GM21717 (cell line): ENCODE measurements around the gene TARP.
"Not testable (repeated sequence)": the region's sequence is repeated elsewhere in the genome, so short reads cannot be mapped to it uniquely, and the experiment has no call there.

ENCODE experiments used
- ATAC-seq: cut with Tn5 transposase; IDR thresholded peaks from one replicate; pipeline ENCODE4 v1.9.1; 2021; ENCODE audit warnings: mild to moderate bottlenecking, moderate library complexity; ENCODE audit not compliant: unreplicated experiment

Gene TARP

GRCh38 chr7:38299275-38299931 lies 26.0 kb upstream of the TARP start:
- ATAC-seq = no peak

GRCh38 chr7:38296059-38296857 lies 22.8 kb upstream of the TARP start:
- ATAC-seq = peak; percentile 76

DNA sequence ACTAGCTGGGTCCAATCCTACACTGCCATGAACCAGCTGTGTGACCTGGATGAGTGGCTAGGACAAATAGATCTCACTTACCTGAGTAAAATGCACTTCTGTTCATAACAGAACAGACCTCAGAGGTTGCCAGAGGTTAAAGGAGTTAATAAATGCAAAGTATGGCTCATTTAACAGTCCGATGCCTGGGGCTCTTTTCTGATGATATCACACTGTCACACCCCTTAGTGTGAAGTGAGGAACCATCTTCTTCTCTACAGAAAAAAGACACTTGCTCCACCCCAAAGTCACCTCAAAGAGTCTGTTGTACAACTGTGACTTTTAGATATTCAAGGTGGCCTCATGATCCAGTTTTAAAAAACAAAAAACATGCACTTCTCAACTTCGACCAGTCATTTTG lies 21.5 kb upstream of the TARP start:
- ATAC-seq = no peak

DNA sequence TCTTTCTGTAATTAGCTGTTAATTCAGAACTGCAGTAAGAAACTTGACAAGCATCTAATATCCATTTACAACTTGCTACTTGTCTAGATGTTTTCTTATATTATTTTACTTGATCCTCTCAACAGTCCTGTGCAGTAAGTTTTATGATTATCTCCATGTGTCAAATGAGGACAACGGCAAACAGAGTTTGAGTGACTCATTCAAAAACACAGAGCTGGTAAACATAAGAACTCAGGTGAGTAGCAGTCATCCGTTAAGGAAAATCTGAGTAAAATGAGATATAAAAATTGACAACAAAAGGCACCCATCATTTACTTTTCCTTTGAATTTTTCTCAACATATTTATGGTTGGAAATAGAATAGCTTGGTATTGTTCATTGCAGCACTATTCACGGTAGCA lies 19.0 kb upstream of the TARP start:
- no peak for ATAC-seq

- ATAC-seq = no peak
Observed at GRCh38 chr7:38291650-38292049, 18.2 kb upstream of the TARP start.

DNA sequence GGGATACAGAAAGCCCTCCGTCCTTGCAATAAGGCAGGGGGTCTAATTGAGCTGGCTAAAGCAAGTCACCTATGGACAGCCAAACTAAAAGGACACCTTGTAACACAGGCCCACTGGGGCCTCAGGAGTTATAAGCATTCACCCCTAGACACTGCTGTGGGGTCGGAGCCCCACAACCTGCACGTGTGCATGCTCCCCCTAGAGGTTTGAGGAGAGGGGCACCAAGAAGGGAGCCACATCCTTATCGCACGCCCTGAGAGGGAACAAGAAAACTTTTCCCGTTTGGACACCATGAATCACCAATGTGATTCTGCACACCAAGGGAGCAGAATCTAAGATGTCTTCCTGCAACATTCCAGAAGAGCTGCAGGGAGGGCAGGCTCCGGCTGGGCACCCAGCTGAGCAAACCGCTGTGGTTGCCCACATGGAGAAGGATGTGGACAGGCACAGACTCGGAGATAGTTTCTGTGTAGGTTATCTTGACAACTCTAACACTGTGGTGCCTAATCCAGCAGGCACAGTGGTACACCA lies 17.7 kb upstream of the TARP start:
- no peak for ATAC-seq

DNA sequence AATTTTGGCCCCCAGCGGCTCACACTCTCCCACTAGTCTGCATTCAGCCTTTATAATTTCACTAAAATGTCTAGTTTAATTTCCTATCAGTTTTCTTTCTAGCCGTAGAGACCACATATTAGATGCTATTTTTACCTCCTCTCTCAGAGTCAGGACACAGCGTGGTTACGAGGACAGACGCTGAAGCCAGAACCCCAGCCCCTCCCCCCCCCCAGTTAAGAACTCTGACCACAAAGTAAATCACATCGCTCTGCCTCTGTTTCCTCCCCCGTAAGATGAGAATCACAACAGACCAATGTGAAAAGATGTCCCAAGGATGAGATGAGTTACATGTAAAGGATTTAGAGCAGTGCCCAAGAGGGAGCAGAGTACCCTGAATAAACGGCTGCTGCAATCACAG lies 11.1 kb upstream of the TARP start:
- no peak for ATAC-seq

GRCh38 chr7:38283809-38284208 lies 10.4 kb upstream of the TARP start:
- ATAC-seq = no peak

- no peak for ATAC-seq
Observed at GRCh38 chr7:38283107-38283506, 9.7 kb upstream of the TARP start.

DNA sequence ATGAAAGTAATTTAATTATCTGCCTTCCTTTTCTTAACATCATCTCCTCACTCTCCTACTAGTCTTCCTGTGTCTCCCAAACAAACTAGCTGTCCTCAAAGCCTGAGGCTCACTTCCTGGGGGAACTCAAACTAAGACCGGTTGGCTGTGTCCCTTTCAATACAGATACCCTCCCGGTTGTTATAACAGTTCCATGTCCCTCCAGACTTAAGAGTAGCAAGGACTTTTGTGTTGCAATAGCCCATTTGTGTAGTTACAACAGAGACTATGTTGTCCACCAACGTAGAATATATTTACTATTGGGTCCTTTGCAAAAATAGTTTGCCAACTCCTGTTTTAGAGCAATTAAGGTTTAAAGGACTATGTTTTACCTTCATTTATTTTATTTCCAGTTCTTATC lies 8.6 kb upstream of the TARP start:
- no peak for ATAC-seq

DNA sequence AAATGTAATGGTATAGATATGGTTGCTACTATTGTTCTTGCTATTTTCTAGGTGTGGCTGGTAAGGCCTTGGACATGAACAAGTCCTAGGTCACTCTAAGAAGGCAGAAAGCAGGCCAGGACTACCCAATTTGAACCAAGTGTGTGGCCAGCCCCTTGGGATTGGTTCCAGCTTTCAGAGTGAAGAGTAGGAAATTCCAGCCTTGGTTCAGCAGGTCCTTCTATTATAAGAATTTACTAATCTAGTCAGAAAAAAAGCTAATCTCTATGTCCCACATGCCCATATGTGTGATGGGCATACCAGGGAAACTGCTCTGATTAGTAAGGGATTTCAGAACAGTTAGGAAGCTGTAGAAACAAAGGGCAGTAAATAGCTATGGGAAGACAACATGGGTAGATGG lies 7.8 kb upstream of the TARP start:
- ATAC-seq = no peak

GRCh38 chr7:38280707-38281106 lies 7.3 kb upstream of the TARP start:
- no peak for ATAC-seq

GRCh38 chr7:38280000-38280399 lies 6.6 kb upstream of the TARP start:
- no peak for ATAC-seq

- ATAC-seq = no peak
Observed at GRCh38 chr7:38276096-38276877, 2.9 kb upstream of the TARP start.

GRCh38 chr7:38274927-38275620 lies 1.6 kb upstream of the TARP start:
- ATAC-seq = no peak

DNA sequence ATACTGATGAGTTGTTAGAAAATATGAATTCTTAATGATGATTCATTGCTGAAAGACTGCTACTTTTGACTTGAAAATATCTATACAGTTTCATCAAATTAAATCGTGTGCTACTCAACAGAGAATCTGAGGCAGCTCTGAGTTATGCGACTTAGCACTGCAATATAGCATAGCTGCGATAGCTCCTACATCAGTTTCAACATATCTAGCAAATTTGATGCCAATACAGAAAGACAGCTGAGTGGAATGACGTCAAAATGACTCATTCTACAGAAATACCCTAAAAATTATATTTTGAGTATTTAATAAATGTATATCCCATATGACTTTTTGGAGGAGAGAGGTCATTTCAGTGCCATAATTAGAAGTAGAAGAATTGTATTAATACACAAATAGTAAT lies 1.1 kb upstream of the TARP start:
- no peak for ATAC-seq

GRCh38 chr7:38270405-38270804 lies 3.0 kb downstream of the TARP start:
- ATAC-seq = not testable (repeated sequence)

DNA sequence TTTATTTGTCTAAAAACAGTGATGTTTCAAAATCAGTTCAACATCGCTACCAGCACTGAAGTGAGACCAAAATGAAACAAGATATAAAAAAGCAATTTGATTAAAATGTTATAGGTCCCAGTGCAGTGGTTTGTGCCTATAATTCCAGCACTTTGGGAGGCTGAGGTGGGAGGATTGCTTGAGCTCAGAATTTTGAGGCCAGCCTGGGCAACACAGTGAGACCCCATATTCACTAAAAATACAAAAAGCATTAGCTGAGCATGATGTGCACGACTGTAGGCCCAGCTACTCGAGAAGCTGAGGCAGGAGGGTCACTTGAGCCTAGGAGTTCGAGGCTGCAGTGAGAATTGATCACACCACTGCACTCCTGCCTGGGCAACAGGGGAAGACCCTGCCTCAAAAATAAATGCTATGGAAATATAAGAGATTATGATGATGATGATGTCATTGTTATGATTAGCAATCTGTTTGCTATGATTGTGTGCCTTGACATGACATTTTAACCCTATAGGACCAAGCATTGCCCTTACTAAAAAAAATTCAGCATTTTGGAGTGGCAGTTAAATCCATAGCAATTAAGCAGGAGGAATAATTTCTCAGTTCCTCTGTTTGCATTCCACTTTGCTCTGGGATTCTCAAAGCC lies 3.6 kb downstream of the TARP start:
- not testable (repeated sequence) for ATAC-seq

- not testable (repeated sequence) for ATAC-seq
Observed at GRCh38 chr7:38265958-38266357, 7.5 kb downstream of the TARP start.

GRCh38 chr7:38264602-38265001 lies 8.8 kb downstream of the TARP start:
- ATAC-seq = not testable (repeated sequence)
